Fibroblast of mammary gland (primary cell): Measurements from ENCODE around the gene CDK5RAP2.
"Not testable (repeated sequence)": the region's sequence is repeated elsewhere in the genome, so short reads cannot be mapped to it uniquely, and the experiment has no call there.

Experiments
- DNase-seq: peaks from one replicate; pipeline ENCODE4 v3.0.0-alpha.2; 2010; ENCODE audit warnings: low read depth
- H3K4me3 ChIP-seq: 2 replicates; pipeline ENCODE4 v1.5.1; 2011; ENCODE audit warnings: low read depth, mild to moderate bottlenecking, low read length, moderate library complexity; ENCODE audit not compliant: control insufficient read depth
- TF ChIP-seq, protein P1 (sequence below): conservative IDR thresholded peaks from 2 replicates; pipeline ENCODE4 v1.5.1; 2011; ENCODE audit warnings: low read depth, low read length, inconsistent platforms; ENCODE audit not compliant: control insufficient read depth, insufficient read depth

The CDK5RAP2 gene

DNA sequence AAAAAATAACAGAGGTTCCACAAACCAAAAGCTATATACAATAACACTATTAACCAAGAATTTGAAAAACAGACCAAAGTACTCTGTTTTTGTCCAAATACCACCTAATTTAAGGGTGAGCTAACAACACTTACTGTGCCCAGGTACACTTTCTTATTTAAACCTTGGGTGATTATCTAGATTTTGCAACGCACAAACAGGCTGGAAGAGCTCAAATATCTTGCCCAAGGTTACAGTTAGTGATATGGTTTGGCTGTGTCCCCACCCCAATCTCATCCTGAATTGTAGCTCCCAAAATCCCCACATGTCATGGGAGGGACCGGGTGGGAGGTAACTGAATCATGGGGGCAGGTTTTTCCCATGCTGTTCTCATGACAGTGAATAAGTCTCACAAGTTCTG lies 58.9 kb downstream of the CDK5RAP2 start:
- TF ChIP-seq, protein P1, sequence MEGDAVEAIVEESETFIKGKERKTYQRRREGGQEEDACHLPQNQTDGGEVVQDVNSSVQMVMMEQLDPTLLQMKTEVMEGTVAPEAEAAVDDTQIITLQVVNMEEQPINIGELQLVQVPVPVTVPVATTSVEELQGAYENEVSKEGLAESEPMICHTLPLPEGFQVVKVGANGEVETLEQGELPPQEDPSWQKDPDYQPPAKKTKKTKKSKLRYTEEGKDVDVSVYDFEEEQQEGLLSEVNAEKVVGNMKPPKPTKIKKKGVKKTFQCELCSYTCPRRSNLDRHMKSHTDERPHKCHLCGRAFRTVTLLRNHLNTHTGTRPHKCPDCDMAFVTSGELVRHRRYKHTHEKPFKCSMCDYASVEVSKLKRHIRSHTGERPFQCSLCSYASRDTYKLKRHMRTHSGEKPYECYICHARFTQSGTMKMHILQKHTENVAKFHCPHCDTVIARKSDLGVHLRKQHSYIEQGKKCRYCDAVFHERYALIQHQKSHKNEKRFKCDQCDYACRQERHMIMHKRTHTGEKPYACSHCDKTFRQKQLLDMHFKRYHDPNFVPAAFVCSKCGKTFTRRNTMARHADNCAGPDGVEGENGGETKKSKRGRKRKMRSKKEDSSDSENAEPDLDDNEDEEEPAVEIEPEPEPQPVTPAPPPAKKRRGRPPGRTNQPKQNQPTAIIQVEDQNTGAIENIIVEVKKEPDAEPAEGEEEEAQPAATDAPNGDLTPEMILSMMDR: no peak
- DNase-seq: no peak
- H3K4me3 ChIP-seq: no peak overlapping the region

DNA sequence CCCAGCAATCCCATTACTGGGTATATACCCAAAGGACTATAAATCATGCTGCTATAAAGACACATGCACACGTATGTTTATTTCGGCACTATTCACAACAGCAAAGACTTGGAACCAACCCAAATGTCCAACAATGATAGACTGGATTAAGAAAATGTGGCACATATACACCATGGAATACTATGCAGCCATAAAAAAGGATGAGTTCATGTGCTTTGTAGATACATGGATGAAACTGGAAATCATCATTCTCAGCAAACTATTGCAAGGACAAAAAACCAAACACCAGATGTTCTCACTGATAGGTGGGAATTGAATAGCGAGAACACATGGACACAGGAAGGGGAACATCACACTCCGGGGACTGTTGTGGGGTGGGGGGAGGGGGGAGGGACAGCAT lies 64.0 kb downstream of the CDK5RAP2 start:
- not testable (repeated sequence) for DNase-seq, H3K4me3 ChIP-seq

DNA sequence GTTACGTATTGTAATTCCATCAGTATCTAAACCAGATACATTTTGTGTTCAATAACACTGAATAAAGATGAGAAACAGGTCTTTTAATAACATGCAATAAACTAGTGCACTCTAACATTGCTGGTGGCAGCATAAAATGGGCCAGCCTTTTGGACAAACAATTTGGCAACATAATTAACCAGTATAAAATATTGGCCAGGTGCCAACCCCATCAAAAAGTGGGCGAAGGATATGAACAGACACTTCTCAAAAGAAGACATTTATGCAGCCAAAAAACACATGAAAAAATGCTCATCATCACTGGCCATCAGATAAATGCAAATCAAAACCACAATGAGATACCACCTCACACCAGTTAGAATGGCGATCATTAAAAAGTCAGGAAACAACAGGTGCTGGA lies 64.5 kb downstream of the CDK5RAP2 start:
- not testable (repeated sequence) for H3K4me3 ChIP-seq, DNase-seq

DNA sequence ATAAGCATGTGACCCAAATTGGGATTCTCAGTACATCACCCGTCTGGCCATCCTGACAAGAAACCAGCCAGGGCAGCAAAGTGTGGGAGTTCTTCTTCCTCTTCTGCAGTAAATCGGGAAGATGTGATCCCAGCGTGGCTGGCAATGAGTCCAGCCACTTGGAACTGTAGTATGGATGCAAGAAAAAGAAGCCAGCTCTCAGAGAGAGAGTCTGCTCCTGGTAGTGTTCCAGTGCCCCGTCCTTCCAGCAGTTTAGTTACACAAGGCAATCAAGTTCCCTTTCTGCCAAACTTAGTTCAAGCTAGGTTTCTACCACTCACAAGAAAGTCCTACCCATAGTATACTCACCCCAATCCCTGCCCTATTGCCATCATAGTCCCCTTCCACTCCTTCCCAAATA lies 65.6 kb downstream of the CDK5RAP2 start:
- H3K4me3 ChIP-seq: no peak overlapping the region
- TF ChIP-seq, protein P1: no peak
- DNase-seq: no peak

DNA sequence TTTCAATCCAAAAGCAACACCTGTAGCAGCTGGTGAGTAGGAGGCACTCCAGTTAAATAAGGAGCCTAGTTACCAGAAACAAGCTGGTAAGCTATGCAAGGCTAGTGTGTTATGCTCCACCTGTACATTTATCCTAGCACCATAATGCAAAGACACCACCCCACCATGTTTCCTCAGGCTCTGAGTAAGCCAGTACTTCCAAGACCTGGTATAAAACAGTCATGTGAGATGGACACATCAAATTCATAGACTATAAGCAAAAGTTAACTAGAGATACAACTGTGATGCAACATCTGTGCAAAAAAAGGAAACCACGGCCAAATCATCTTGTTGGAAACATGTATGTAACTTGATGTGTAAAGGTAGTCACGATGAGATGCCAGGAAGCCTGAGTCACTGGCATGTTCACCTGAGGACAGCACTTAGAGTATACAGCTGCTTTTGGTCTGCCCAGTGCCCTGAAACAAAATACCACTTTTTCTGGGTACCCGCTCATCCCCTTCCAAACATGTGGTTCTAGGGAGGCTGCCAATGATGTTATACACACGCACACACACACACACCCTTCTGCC lies 66.1 kb downstream of the CDK5RAP2 start:
- TF ChIP-seq, protein P1: no peak
- DNase-seq: no peak
- no peak overlapping the region for H3K4me3 ChIP-seq

DNA sequence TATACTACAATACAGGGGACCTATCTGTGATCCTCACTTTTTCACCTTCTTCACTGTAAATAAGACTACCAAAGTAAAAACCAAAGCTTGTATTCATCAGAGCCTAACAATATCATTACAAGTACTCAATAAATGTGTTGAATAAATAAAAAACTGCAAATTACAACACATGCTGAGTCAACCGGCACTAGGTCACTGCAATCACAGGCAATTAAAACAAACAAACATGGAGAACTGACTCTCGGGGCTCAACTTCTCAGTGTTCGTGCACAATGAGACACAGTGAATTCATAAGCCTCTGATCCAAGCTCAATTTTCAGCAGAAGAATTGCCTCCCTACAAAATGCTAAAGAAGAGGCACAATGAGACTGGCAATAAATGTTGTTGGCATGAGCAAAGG lies 69.2 kb downstream of the CDK5RAP2 start:
- no peak overlapping the region for H3K4me3 ChIP-seq
- TF ChIP-seq, protein P1: no peak

DNA sequence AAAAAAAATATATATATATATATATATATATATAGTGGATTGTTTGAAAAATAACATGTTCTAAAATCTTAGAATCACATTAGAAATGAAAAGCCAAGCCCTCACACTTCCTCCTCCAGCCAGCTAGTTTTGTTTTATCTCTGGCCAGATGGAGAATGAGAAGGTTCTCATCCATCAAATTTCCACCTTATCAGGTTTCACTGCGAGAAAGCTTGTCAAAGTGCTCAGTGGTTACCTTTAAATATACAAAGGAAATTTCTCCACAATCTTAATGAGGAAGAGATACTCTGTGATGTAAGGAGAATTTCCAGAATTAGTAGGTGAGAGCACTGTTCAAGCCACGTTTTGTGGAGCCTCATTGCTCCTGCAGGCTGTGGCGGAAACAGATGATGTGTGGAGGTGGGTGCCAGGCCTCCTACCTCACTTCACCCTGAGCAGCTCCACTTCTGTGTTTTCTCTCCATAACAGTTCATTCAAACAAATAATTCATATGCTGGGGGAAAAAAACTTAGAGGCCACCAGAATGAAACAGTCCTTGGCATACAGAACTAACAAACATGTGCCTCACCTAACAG lies 71.9 kb downstream of the CDK5RAP2 start:
- DNase-seq: no peak
- TF ChIP-seq, protein P1: no peak
- H3K4me3 ChIP-seq: no peak overlapping the region

More for the DNA sequence above, 69.2 kb downstream of the CDK5RAP2 start:
- DNase-seq: no peak

DNA sequence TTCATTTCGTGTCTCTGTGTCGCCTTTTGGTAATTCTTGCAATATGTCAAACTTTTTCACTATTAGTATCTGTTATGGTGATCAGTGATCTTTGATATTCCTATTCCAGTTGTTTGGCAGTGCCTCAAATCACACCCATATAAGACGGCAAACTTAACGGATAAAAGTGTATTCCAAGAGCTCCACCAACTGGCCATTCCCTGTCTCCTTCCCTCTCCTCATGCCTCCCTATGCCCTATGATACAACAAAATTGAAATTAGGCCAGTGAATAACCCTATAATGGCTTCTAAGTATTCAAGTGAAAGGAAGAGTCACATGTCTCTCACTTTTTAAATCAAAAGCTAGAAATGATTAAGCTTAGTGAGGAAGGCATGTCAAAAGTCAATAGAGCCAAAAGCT lies 74.8 kb downstream of the CDK5RAP2 start:
- peak; percentile 62 for DNase-seq
- TF ChIP-seq, protein P1: peak; percentile 38
- no peak overlapping the region for H3K4me3 ChIP-seq
